GM12878 (cell line): ENCODE data around the gene OTOF. TPM values are rescaled to one million over a fixed set of nuclear protein-coding genes. Genes with fewer than 3 reads are reported as not detected.

ENCODE experiments used
- ATAC-seq: fragments of 200-7000 bp; cut with Tn5 transposase; 3 replicates; pipeline ENCODE4 v1.9.1; 2020; ENCODE audit warnings: mild to moderate bottlenecking, moderate library complexity
- BruUV-seq: library from RNA; stranded (reverse); fragments of 400-500 nt; replicated peaks from 2 replicates; lab custom pipeline; 2021; lab: Mats Ljungman, UMichigan
- CTCF ChIA-PET: fragments of 300-600 bp; sonication (Branson Sonifier 250); formaldehyde crosslinking; extraction: SDS; loops from one replicate; lab custom pipeline; 2021; ENCODE audit warnings: inconsistent platforms; lab: Yijun Ruan, JAX
- POLR2A ChIA-PET: fragments of 350-600 bp; formaldehyde crosslinking; extraction: SDS; loops from one replicate; lab custom pipeline; 2021; ENCODE audit warnings: inconsistent platforms; lab: Charles Lee
- RAD21 ChIA-PET: fragments of 300-600 bp; sonication (Branson Sonifier 250); formaldehyde crosslinking; loops from one replicate; lab custom pipeline; 2023; ENCODE audit warnings: antibody characterized with exemption; ENCODE audit not compliant: unreplicated experiment; lab: Charles Lee
- SMC1A ChIA-PET: fragments of 300-600 bp; sonication (Branson Sonifier 250); formaldehyde crosslinking; loops from one replicate; lab custom pipeline; 2023; ENCODE audit not compliant: unreplicated experiment, uncharacterized antibody; lab: Charles Lee
- DNase-seq: peaks from one replicate; pipeline ENCODE4 v3.0.0-alpha.2; 2011; ENCODE audit warnings: low read depth, low spot score
- FAIRE-seq: peaks from 3 replicates; lab custom pipeline; 2011; peaks lifted over from hg19 to GRCh38; lab: Jason Lieb, UNC
- H2AFZ ChIP-seq: 2 replicates; pipeline ENCODE4 v1.6.0; 2011; ENCODE audit warnings: low read depth, low read length, control low read depth; ENCODE audit not compliant: control insufficient read depth
- H3K27ac ChIP-seq: 2 replicates; pipeline ENCODE4 v1.5.1; 2011; ENCODE audit warnings: control low read depth; ENCODE audit not compliant: control insufficient read depth, insufficient read depth
- H3K27me3 ChIP-seq, 2 experiments: replicated peaks in 1 of 2; 2 replicates each; pipeline versions ENCODE4 v1.6.0 to v1.6.1; 2011; ENCODE audit warnings: low read length in 1 of 2; ENCODE audit not compliant: control insufficient read depth in 2 of 2, insufficient read depth in 2 of 2
- H3K36me3 ChIP-seq, 2 experiments: 2 replicates each; pipeline ENCODE4 v1.5.1; 2011; ENCODE audit warnings: low read length in 1 of 2; ENCODE audit not compliant: control insufficient read depth in 2 of 2, insufficient read depth in 2 of 2
- H3K4me1 ChIP-seq: 2 replicates; pipeline ENCODE4 v1.6.1; 2011; ENCODE audit warnings: mild to moderate bottlenecking, low read length, moderate library complexity, mixed read lengths; ENCODE audit not compliant: control insufficient read depth, insufficient read depth
- H3K4me2 ChIP-seq: 2 replicates; pipeline ENCODE4 v1.6.0; 2011; ENCODE audit warnings: control low read depth; ENCODE audit not compliant: control insufficient read depth, insufficient read depth
- H3K4me3 ChIP-seq: fragments of 200-600 bp; sonication (generic); 2 replicates; pipeline ENCODE4 v1.5.1; 2016
- H3K79me2 ChIP-seq: 2 replicates; pipeline ENCODE4 v1.6.0; 2011; ENCODE audit warnings: low read length; ENCODE audit not compliant: control insufficient read depth, insufficient read depth
- H3K9ac ChIP-seq: 2 replicates; pipeline ENCODE4 v1.8.0; 2011; ENCODE audit warnings: low read length, control low read depth, mixed read lengths; ENCODE audit not compliant: control insufficient read depth, insufficient read depth
- H3K9me3 ChIP-seq: replicated peaks from 3 replicates; pipeline ENCODE4 v1.5.1; 2011; ENCODE audit warnings: mild to moderate bottlenecking, low read length; ENCODE audit not compliant: control insufficient read depth, insufficient read depth
- H4K20me1 ChIP-seq: 2 replicates; pipeline ENCODE4 v1.6.0; 2011; ENCODE audit not compliant: control insufficient read depth, insufficient read depth
- GABPA ChIP-seq: IDR thresholded peaks from 2 replicates; pipeline ENCODE4 v1.6.1; 2014; ENCODE audit warnings: antibody characterized with exemption, low read depth, mild to moderate bottlenecking, inconsistent platforms
- MEF2A ChIP-seq: IDR thresholded peaks from 2 replicates; pipeline ENCODE4 v1.6.1; 2011; ENCODE audit warnings: low read depth, mild to moderate bottlenecking, low read length, moderate library complexity; ENCODE audit not compliant: insufficient read depth
- NBN ChIP-seq: fragments of 450-650 bp; IDR thresholded peaks from 2 replicates; pipeline ENCODE4 v1.6.1; 2016
- POU2F2 ChIP-seq: IDR thresholded peaks from 3 replicates; pipeline ENCODE4 v1.6.1; 2011; ENCODE audit warnings: low read depth, mild to moderate bottlenecking, low read length, borderline replicate concordance
- RB1 ChIP-seq: fragments of 450-650 bp; formaldehyde crosslinking; IDR thresholded peaks from 2 replicates; pipeline ENCODE4 v1.6.1; 2017; ENCODE audit warnings: mild to moderate bottlenecking, borderline replicate concordance
- RELA ChIP-seq: fragments of 450-650 bp; IDR thresholded peaks from 2 replicates; pipeline ENCODE4 v1.8.0; 2014; ENCODE audit warnings: borderline replicate concordance; ENCODE audit not compliant: partially characterized antibody
- RUNX3 ChIP-seq: IDR thresholded peaks from 2 replicates; pipeline ENCODE4 v1.6.1; 2012; ENCODE audit warnings: low read length, inconsistent platforms
- STAT1 ChIP-seq: fragments of 450-650 bp; conservative IDR thresholded peaks from 2 replicates; pipeline ENCODE4 v1.6.1; 2014; ENCODE audit warnings: antibody characterized with exemption, mild to moderate bottlenecking
- SUPT20H ChIP-seq: IDR thresholded peaks from 2 replicates; pipeline ENCODE4 v1.6.1; 2011; ENCODE audit warnings: low read depth, mild to moderate bottlenecking, low read length, moderate library complexity, borderline replicate concordance; ENCODE audit not compliant: control insufficient read depth
- TCF3 ChIP-seq: IDR thresholded peaks from 2 replicates; pipeline ENCODE4 v1.6.1; 2012; ENCODE audit warnings: low read depth, mild to moderate bottlenecking, low read length, borderline replicate concordance; ENCODE audit not compliant: insufficient read depth
- YBX1 ChIP-seq: fragments of 450-650 bp; IDR thresholded peaks from 2 replicates; pipeline ENCODE4 v1.6.1; 2016; ENCODE audit warnings: antibody characterized with exemption
- ZNF207 ChIP-seq: fragments of 450-650 bp; IDR thresholded peaks from 2 replicates; pipeline ENCODE4 v1.6.1; 2014; ENCODE audit warnings: antibody characterized with exemption, mild to moderate bottlenecking, borderline replicate concordance
- WGBS: methylation state at CpG from one replicate; pipeline ENCODE4 v1.1.6; 2016; ENCODE audit warnings: low lambda C conversion rate; ENCODE audit not compliant: insufficient replicate concordance, insufficient coverage; ENCODE audit errors: missing lambda C conversion rate; 5-methylcytosine and 5-hydroxymethylcytosine counted together
- in situ Hi-C: fragments of 300-500 bp; cut with MboI; formaldehyde crosslinking; loops from 9 replicates; pipeline ENCODE4 v1.14.3; 2018; ENCODE audit warnings: mixed read lengths
- intact Hi-C: fragments of 100-400 bp; cut with micrococcal nuclease; formaldehyde crosslinking; loops from one replicate; pipeline ENCODE4 v1.14.2; 2022; ENCODE audit not compliant: unreplicated experiment
- polyA plus RNA-seq, 11 experiments: library from polyadenylated mRNA; depleted of rRNA in 4 of 11; unstranded in 6 of 11; stranded (reverse) in 5 of 11; fragments of >200 nt; fragmentation: Nextera tagmentation in 4 of 11; fragmentation: Illumina TruSeq in 1 of 11; extraction: Ambion mirVana in 4 of 11; extraction: Trizol in 1 of 11; gene quantifications; 1 replicate in 1 of 11; 2 replicates in 10 of 11; pipeline versions ENCODE4 v1.2.1 to v1.2.3, GENCODE V29; 2011 to 2016; ENCODE audit warnings: inconsistent platforms in 2 of 11, missing spikeins in 2 of 11, low read depth in 1 of 11
- total RNA-seq, 4 experiments: library from RNA; depleted of rRNA in 3 of 4; stranded (reverse); fragments of >200 nt in 3 of 4; fragmentation: Illumina TruSeq in 1 of 4; extraction: Trizol in 1 of 4; gene quantifications; 2 replicates each; pipeline versions ENCODE4 v1.2.1 to v1.2.3, GENCODE V29; 2013 to 2021
- TF ChIP-seq, protein P1 (sequence below): IDR thresholded peaks from 2 replicates; pipeline ENCODE4 v1.6.1; 2011; ENCODE audit warnings: low read depth, low read length, improper control_type of control experiment, borderline replicate concordance
- TF ChIP-seq, protein P2 (sequence below): fragments of 450-650 bp; IDR thresholded peaks from 2 replicates; pipeline ENCODE4 v1.6.1; 2017; ENCODE audit warnings: mild to moderate bottlenecking, moderate library complexity

The OTOF gene
- total and polyA plus RNA-seq, 10 of the 15 experiments (the other 5 are each of a cell fraction or from before 2014, with no cell fraction given): under 0.01 to 0.31 (median 0.07) TPM; not detected in 6

- TF ChIP-seq, protein P1, sequence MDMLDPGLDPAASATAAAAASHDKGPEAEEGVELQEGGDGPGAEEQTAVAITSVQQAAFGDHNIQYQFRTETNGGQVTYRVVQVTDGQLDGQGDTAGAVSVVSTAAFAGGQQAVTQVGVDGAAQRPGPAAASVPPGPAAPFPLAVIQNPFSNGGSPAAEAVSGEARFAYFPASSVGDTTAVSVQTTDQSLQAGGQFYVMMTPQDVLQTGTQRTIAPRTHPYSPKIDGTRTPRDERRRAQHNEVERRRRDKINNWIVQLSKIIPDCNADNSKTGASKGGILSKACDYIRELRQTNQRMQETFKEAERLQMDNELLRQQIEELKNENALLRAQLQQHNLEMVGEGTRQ: no peak
- Histone ChIP-seq H2AFZ (no peak overlapping the region), H3K27me3 (peaks cover 7 to 8% of the 10 kb centered on the region in 2 experiments), H3K4me2 (no peak overlapping the region), H3K36me3 (no peaks in the 10 kb centered on the region), H4K20me1 (no peaks in the 10 kb centered on the region), H3K4me3 (no peak overlapping the region), H3K79me2 (no peaks in the 10 kb centered on the region), H3K27ac (no peak overlapping the region), H3K9me3 (no peaks in the 10 kb centered on the region), H3K4me1 (no peaks in the 10 kb centered on the region), H3K9ac (no peak overlapping the region)
- FAIRE-seq (no peak), ATAC-seq (no peak), DNase-seq (no peak)
- no TSS peak for BruUV-seq
- RAD21 ChIA-PET: no interaction called here
- in situ Hi-C loops (no loop called here), intact Hi-C loops (no loop called here)
- WGBS: 0% methylated on average over 6 of the region's 6 CpGs
- SMC1A ChIA-PET: no interaction called here
- POLR2A ChIA-PET: no interaction called here
- CTCF ChIA-PET: interaction anchor here (1.0 kb wide), 1 partner anchor 55 kb away, joined by 3 read pairs; no protein-coding TSS in a partner anchor
These were observed 44.4 kb upstream of the OTOF start for GRCh38 chr2:26522325-26522724.

DNA sequence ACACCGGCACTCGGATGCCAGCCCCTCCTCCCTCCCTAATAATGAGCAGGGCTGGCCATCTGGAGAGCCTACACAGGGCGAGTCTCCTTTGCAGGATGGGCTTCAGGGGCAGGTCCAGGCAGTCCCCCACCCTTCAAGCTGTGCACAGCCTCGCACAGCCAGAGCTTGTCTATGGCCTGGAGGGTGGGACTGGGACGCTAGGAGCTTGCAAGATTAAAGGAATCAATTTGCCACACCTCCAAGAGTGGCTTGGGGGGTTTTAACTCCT lies 43.9 kb upstream of the OTOF start:
- H2AFZ ChIP-seq: no peak overlapping the region
- in situ Hi-C loops: no loop called here
- TF ChIP-seq SUPT20H (no peak), YBX1 (no peak), GABPA (no peak), RUNX3 (no peak), POU2F2 (no peak), MEF2A (no peak), RELA (no peak), NBN (no peak), STAT1 (no peak), TCF3 (no peak), RB1 (no peak), ZNF207 (no peak)
- TF ChIP-seq, protein P2, sequence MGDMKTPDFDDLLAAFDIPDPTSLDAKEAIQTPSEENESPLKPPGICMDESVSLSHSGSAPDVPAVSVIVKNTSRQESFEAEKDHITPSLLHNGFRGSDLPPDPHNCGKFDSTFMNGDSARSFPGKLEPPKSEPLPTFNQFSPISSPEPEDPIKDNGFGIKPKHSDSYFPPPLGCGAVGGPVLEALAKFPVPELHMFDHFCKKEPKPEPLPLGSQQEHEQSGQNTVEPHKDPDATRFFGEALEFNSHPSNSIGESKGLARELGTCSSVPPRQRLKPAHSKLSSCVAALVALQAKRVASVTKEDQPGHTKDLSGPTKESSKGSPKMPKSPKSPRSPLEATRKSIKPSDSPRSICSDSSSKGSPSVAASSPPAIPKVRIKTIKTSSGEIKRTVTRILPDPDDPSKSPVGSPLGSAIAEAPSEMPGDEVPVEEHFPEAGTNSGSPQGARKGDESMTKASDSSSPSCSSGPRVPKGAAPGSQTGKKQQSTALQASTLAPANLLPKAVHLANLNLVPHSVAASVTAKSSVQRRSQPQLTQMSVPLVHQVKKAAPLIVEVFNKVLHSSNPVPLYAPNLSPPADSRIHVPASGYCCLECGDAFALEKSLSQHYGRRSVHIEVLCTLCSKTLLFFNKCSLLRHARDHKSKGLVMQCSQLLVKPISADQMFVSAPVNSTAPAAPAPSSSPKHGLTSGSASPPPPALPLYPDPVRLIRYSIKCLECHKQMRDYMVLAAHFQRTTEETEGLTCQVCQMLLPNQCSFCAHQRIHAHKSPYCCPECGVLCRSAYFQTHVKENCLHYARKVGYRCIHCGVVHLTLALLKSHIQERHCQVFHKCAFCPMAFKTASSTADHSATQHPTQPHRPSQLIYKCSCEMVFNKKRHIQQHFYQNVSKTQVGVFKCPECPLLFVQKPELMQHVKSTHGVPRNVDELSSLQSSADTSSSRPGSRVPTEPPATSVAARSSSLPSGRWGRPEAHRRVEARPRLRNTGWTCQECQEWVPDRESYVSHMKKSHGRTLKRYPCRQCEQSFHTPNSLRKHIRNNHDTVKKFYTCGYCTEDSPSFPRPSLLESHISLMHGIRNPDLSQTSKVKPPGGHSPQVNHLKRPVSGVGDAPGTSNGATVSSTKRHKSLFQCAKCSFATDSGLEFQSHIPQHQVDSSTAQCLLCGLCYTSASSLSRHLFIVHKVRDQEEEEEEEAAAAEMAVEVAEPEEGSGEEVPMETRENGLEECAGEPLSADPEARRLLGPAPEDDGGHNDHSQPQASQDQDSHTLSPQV: no peak
- H3K4me3 ChIP-seq: no peak overlapping the region
- ChIA-PET RAD21 (no interaction called here), CTCF (no interaction called here), POLR2A (no interaction called here), SMC1A (no interaction called here)
- no peak for ATAC-seq
- BruUV-seq: no TSS peak
- peaks cover 7% of the 10 kb centered on the region in 2 experiments for H3K27me3 ChIP-seq
- no peaks in the 10 kb centered on the region for H4K20me1 ChIP-seq
- FAIRE-seq: no peak
- H3K9me3 ChIP-seq: no peaks in the 10 kb centered on the region
- H3K4me2 ChIP-seq: no peak overlapping the region
- intact Hi-C loops: no loop called here
- no peak for DNase-seq
- H3K27ac ChIP-seq: no peak overlapping the region
- WGBS: 22% methylated on average over 5 of the region's 5 CpGs
- no peaks in the 10 kb centered on the region for H3K36me3 ChIP-seq
- H3K9ac ChIP-seq: no peak overlapping the region
- no peaks in the 10 kb centered on the region for H3K4me1 ChIP-seq
- H3K79me2 ChIP-seq: no peaks in the 10 kb centered on the region
